Measurements from ENCODE around the gene LRRC8D.
"Not testable (repeated sequence)": the region's sequence is repeated elsewhere in the genome, so short reads cannot be mapped to it uniquely, and the experiment has no call there.

The LRRC8D gene

DNA sequence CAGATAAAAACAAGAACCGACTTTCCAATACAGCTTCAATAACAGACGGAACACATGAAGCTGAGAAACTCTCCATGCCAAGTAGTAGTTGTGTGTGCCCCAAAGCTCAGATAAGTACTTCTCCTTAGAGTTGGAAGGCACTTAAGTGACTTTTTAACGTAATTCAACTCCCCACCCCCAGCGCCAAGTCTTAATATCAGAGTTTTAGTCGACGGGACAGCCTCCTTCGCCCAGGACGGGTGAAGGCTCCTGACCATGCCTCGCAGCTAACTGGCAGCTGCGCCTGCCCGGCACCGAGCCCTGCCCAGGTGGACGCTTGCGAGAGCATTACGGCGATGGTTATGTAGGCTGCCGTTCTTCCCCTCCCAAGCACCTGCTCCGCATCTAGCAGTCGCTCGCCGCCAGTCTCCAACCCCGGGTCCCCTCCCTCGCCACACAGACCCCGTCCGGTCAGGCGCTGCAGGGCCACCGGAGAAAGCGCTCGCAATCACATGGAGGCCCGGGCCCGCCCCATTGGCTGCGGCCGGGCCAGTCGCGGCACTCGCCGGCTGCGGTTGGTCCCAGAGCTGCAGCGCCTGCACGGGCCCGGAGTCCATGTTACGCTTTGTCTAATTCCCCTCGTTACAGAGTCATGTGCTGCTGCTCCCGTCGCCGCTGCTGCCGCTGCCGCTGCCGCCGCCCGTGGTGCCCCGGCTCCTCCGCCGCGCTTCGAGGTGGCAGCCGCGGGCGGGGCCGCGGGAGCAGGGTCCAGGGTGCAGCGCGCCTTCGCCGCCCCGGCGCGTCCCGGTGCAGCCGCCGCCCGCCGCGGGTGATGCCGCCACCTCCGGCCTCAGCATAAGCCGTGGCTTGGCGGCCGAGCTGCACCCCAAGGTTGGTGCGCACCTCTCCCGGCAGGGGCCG is at the start of gene LRRC8D:
TSS of gene LRRC8D (plus strand) at position 611 of the 900 bp plus-strand sequence. CDS start 112,037 bp downstream, outside the sequence.
- TF ChIP-seq, protein P1, sequence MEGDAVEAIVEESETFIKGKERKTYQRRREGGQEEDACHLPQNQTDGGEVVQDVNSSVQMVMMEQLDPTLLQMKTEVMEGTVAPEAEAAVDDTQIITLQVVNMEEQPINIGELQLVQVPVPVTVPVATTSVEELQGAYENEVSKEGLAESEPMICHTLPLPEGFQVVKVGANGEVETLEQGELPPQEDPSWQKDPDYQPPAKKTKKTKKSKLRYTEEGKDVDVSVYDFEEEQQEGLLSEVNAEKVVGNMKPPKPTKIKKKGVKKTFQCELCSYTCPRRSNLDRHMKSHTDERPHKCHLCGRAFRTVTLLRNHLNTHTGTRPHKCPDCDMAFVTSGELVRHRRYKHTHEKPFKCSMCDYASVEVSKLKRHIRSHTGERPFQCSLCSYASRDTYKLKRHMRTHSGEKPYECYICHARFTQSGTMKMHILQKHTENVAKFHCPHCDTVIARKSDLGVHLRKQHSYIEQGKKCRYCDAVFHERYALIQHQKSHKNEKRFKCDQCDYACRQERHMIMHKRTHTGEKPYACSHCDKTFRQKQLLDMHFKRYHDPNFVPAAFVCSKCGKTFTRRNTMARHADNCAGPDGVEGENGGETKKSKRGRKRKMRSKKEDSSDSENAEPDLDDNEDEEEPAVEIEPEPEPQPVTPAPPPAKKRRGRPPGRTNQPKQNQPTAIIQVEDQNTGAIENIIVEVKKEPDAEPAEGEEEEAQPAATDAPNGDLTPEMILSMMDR (IDR thresholded peaks at IDR 0.05; ENCODE audit: insufficient read depth, low read depth, low read length, missing control alignments) = no peak
- H3K4me3 ChIP-seq (ENCODE audit: low read length) = peak within 1 kb of the TSS; percentile 67
- peak; percentile 84 for DNase-seq (ENCODE audit: low read depth)

DNA sequence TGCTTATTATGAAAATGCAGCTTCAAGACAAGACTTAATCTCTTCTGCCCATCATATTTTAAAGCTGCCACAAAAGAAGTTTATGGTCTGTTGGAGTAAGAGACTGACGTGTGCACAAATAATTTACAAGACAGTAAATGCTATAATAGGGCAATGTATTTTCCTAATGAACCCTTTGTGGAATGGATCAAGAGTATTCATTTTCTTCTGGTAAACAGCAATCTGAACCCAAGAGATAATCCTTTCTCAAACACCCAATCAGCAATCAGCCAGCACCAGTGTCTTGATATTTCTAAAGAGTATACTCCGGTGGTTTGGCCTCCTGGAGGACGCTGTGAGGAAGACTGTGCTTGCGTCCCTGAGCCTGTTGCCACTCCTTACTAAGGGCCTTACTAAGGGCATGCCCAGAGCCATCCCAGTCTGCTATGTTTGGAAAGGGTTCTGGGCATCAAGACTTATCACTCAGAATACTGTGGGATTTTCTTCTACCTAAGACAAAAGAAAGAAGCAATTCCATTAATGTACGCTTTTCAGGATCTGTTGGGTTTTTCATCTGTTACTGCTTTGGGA is 48.8 kb upstream of the LRRC8D start:
- TF ChIP-seq, protein P1 (IDR thresholded peaks at IDR 0.05; ENCODE audit: insufficient read depth, low read depth, low read length, missing control alignments) = no peak
- no peak overlapping the region for H3K4me3 ChIP-seq (ENCODE audit: low read length)
- no peak for DNase-seq (ENCODE audit: low read depth)

DNA sequence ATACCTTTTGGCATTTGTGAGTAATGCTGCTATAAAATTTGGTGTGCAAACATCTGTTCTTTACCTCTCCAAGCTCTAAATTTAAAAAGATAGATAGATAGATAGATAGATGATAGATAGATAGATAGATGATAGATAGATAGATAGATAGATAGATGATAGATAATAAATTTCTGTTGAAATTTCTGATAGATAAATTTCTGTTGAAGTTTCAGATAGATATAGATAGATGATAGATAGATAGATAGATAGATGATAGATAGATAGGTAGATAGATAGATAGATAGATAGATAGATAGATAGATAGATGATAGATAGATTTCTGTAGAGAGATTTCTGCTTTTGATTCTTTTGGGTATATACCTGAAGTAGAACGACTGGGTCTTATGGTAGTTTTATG is 44.7 kb upstream of the LRRC8D start:
- not testable (repeated sequence) for DNase-seq (ENCODE audit: low read depth); H3K4me3 ChIP-seq (ENCODE audit: low read length)

DNA sequence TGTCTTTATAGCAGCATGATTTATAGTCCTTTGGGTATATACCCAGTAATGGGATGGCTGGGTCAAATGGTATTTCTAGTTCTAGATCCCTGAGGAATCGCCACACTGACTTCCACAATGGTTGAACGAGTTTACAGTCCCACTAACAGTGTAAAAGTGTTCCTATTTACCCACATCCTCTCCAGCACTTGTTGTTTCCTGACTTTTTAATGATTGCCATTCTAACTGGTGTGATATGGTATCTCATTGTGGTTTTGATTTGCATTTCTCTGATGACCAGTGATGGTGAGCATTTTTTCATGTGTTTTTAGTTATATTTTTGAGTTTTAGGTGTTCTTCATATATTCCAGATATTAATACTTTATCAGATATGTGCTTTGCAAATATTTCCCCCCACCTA is 43.6 kb upstream of the LRRC8D start:
- not testable (repeated sequence) for DNase-seq (ENCODE audit: low read depth); H3K4me3 ChIP-seq (ENCODE audit: low read length)

DNA sequence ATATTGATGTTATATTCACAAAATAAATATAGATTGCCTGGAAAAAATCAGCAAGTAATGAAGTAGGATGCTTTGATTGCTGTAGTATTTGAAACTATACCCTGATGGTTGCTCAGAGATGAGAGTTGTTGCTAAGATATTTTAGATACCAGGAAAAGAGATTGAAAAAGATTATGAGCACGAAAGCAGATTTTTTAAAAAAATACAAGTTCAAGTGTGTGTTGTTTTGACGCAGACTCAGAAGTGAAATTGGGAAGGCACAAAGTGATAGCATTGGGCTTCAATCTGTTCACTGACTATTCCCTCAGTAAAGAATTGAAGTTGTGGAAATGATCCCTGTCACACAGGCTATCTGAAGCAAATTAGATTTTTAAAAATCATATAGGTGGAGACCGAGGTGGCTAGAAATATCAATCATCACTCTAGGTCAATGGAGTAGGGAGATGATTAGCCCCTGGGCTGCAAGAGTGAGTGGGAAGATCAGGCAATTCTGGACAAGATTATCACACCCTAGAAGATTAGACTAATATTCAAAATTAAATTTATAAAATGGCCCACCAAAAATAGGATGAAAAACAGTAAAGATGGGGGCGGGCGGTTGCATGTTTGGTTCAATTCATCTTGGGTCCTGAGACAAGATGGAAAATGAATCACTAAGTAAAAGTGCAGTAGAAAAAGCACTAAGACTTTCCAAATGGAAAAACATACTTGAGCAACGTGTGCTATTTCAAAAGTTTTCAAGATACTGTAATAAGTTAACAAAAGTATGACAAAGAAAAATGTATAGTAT is 41.5 kb upstream of the LRRC8D start:
- DNase-seq (ENCODE audit: low read depth) = no peak
- TF ChIP-seq, protein P1 (IDR thresholded peaks at IDR 0.05; ENCODE audit: insufficient read depth, low read depth, low read length, missing control alignments) = no peak
- H3K4me3 ChIP-seq (ENCODE audit: low read length) = no peak overlapping the region

DNA sequence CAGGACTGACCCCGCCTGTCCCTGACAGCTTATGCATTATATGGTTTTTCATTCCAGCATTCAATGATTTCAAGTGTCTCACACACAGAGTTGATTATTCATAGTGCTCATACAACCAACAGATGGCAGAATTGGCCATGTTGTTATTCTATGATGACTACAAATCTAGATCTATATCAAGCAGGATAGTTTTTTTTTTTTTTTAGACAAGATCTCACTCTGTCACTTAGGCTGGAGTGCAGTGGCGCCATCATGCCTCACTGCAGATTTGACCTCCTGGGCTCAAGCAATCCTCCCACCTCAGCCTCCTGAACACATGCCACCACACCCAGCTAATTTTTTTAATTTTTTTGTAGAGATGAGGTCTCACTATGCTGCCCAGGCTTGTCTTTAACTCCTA is 40.1 kb upstream of the LRRC8D start:
- peak; percentile 69 for DNase-seq (ENCODE audit: low read depth)
- no peak overlapping the region for H3K4me3 ChIP-seq (ENCODE audit: low read length)
- TF ChIP-seq, protein P1 (IDR thresholded peaks at IDR 0.05; ENCODE audit: insufficient read depth, low read depth, low read length, missing control alignments) = peak; percentile 54

DNA sequence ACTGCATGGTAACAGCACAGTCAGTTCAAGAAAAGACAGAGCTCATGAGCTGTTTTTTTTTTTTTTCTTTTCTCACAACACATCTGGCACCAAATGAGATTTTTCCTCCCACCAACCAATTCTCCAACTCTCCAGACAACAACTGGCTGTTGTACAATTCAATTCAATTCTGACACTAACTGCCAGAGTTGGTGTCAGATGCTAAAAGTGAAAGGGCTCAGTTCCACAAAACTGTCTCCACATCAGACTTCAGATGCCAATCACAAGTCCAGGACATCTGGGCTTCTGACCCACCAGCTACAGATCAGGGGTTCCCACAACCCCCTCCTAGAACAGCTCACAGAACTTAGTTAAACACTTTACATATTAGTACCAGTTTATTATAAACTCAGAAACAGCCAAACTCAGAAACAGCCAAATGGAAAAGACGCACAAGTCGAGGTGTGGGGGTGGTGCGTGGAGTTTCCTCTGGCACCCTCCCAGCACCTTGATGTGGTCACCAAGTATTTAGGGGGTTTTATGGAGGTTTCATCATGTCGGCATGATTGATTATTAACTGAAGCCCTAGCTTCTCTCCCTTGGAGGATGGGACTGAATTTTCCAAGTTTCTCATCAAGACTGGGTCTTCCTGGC is 39.2 kb upstream of the LRRC8D start:
- DNase-seq (ENCODE audit: low read depth) = no peak
- H3K4me3 ChIP-seq (ENCODE audit: low read length) = no peak overlapping the region
- TF ChIP-seq, protein P1 (IDR thresholded peaks at IDR 0.05; ENCODE audit: insufficient read depth, low read depth, low read length, missing control alignments) = no peak
